Embryonic facial prominence (tissue), 1 donor: ENCODE measurements around the gene METTL26.

Experiments
- DNase-seq: peaks from one replicate; pipeline ENCODE4 v3.0.0-alpha.2; 2016; ENCODE audit errors: extremely low spot score

METTL26 gene

GRCh38 chr16:595942-596735, 40.0 kb downstream of the METTL26 start:
- no peak for DNase-seq

GRCh38 chr16:595094-595528, 41.0 kb downstream of the METTL26 start:
- DNase-seq, result no peak

- no peak for DNase-seq
Observed at GRCh38 chr16:593807-594206, 42.3 kb downstream of the METTL26 start.

- no peak for DNase-seq
Observed at GRCh38 chr16:593406-593805, 42.7 kb downstream of the METTL26 start.

- no peak for DNase-seq
Observed at GRCh38 chr16:592518-593306, 43.4 kb downstream of the METTL26 start.

- DNase-seq, result no peak
Observed at GRCh38 chr16:591892-592517, 44.1 kb downstream of the METTL26 start.

GRCh38 chr16:591231-591630, 44.9 kb downstream of the METTL26 start:
- DNase-seq, result no peak

- no peak for DNase-seq
Observed at GRCh38 chr16:590815-591200, 45.3 kb downstream of the METTL26 start.

GRCh38 chr16:590188-590814, 45.8 kb downstream of the METTL26 start:
- no peak for DNase-seq

- peak; percentile 96 for DNase-seq
Observed at GRCh38 chr16:589658-590187, 46.4 kb downstream of the METTL26 start, which contains the start of gene RAB40C. Gene RAB40C, plus strand, starts transcription at chr16:590066. Its CDS starts 226 bp downstream, at chr16:590292.

- peak; percentile 89 for DNase-seq
Observed at GRCh38 chr16:588889-589657, 47.0 kb downstream of the METTL26 start.

GRCh38 chr16:588639-588888, 47.5 kb downstream of the METTL26 start:
- no peak for DNase-seq

- no peak for DNase-seq
Observed at GRCh38 chr16:586645-587590, 49.2 kb downstream of the METTL26 start.

- no peak for DNase-seq
Observed at GRCh38 chr16:586047-586644, 50.0 kb downstream of the METTL26 start.

GRCh38 chr16:585351-585750, 50.8 kb downstream of the METTL26 start:
- DNase-seq, result no peak
